ENCODE results near the gene RNFT2.
"Not testable (repeated sequence)": the region's sequence is repeated elsewhere in the genome, so short reads cannot be mapped to it uniquely, and the experiment has no call there.

RNFT2 gene

GRCh38 chr12:116710370-116711150, 27.6 kb upstream of the RNFT2 start:
- no peak for DNase-seq (ENCODE audit: low spot score)

- no peak for DNase-seq (ENCODE audit: low spot score)
Measured at GRCh38 chr12:116712458-116713303, 25.4 kb upstream of the RNFT2 start.

- no peak for DNase-seq (ENCODE audit: low spot score)
Measured at GRCh38 chr12:116713527-116713926, 24.6 kb upstream of the RNFT2 start.

GRCh38 chr12:116714175-116714574, 23.9 kb upstream of the RNFT2 start:
- DNase-seq (ENCODE audit: low spot score) = no peak

- DNase-seq (ENCODE audit: low spot score) = no peak
Measured at GRCh38 chr12:116717466-116718437, 20.4 kb upstream of the RNFT2 start.

GRCh38 chr12:116718655-116719454, 19.3 kb upstream of the RNFT2 start:
- no peak for DNase-seq (ENCODE audit: low spot score)

GRCh38 chr12:116719731-116720528, 18.2 kb upstream of the RNFT2 start:
- no peak for DNase-seq (ENCODE audit: low spot score)

GRCh38 chr12:116722245-116722644, 15.9 kb upstream of the RNFT2 start:
- peak; percentile 12 for DNase-seq (ENCODE audit: low spot score)

GRCh38 chr12:116726694-116727093, 11.4 kb upstream of the RNFT2 start:
- no peak for DNase-seq (ENCODE audit: low spot score)

GRCh38 chr12:116727261-116727660, 10.9 kb upstream of the RNFT2 start:
- no peak for DNase-seq (ENCODE audit: low spot score)

GRCh38 chr12:116727891-116728290, 10.2 kb upstream of the RNFT2 start:
- no peak for DNase-seq (ENCODE audit: low spot score)

GRCh38 chr12:116731801-116732200, 6.3 kb upstream of the RNFT2 start:
- DNase-seq (ENCODE audit: low spot score) = no peak

- DNase-seq (ENCODE audit: low spot score) = no peak
Measured at GRCh38 chr12:116734156-116734768, 3.9 kb upstream of the RNFT2 start.

- no peak for DNase-seq (ENCODE audit: low spot score)
Measured at GRCh38 chr12:116735084-116735483, 3.0 kb upstream of the RNFT2 start.

- no peak for DNase-seq (ENCODE audit: low spot score)
Measured at GRCh38 chr12:116735951-116736599, 2.0 kb upstream of the RNFT2 start.

- no peak for DNase-seq (ENCODE audit: low spot score)
Measured at GRCh38 chr12:116736962-116737773, 947 bp upstream of the RNFT2 start.

GRCh38 chr12:116739381-116739887, 1.3 kb downstream of the RNFT2 start:
- DNase-seq (ENCODE audit: low spot score) = no peak

GRCh38 chr12:116742787-116743186, 4.7 kb downstream of the RNFT2 start:
- DNase-seq (ENCODE audit: low spot score) = not testable (repeated sequence)

Data from activated CD4-positive, alpha-beta T cell treated with anti-CD3 and anti-CD28 coated beads, Interleukin-2, Interleukin-4, amounts not matched to agents 100 ng/mL and 50 ng/mL, durations not matched to agents 16 hours and 8 hours (primary cell).